SU-DHL-6 (cell line): ENCODE data around the gene FGF22.

Source experiments
- H2AFZ ChIP-seq: fragments of 200-600 bp; sonication (generic); 2 replicates; pipeline ENCODE4 v1.6.1; 2014; ENCODE audit warnings: low read depth, mild to moderate bottlenecking, moderate library complexity, mixed read lengths, antibody characterized with exemption, low read length; ENCODE audit not compliant: severe bottlenecking
- H3F3A ChIP-seq: fragments of 200-600 bp; shearing (Covaris generic); 2 replicates; pipeline ENCODE4 v1.6.0; 2016; ENCODE audit warnings: antibody characterized with exemption, mild to moderate bottlenecking; ENCODE audit not compliant: insufficient read depth
- H3K27ac ChIP-seq: fragments of 200-600 bp; sonication (generic); 2 replicates; pipeline ENCODE4 v1.5.1; 2016; ENCODE audit warnings: low read depth, mild to moderate bottlenecking, low read length, moderate library complexity, mixed read lengths
- H3K27me3 ChIP-seq: fragments of 200-600 bp; sonication (generic), shearing (Covaris generic); 2 replicates; pipeline ENCODE4 v1.6.0; 2014; ENCODE audit warnings: mild to moderate bottlenecking, low read length
- H3K36me3 ChIP-seq: fragments of 200-600 bp; sonication (generic); 2 replicates; pipeline ENCODE4 v1.6.1; 2014; ENCODE audit warnings: mild to moderate bottlenecking, low read length, mixed read lengths
- H3K4me2 ChIP-seq: fragments of 300-600, 200-600 bp; shearing (Covaris generic), sonication (generic); 2 replicates; pipeline ENCODE4 v1.6.0; 2014; ENCODE audit warnings: low read length, low read depth, mild to moderate bottlenecking; ENCODE audit not compliant: poor library complexity, severe bottlenecking
- H3K4me3 ChIP-seq: fragments of 200-600 bp; sonication (generic); 2 replicates; pipeline ENCODE4 v1.5.1; 2014; ENCODE audit warnings: antibody characterized with exemption, low read length, mild to moderate bottlenecking, mixed read lengths; ENCODE audit not compliant: insufficient read depth, poor library complexity, severe bottlenecking
- H3K79me2 ChIP-seq: fragments of 200-600 bp; sonication (generic); 2 replicates; pipeline ENCODE4 v1.6.1; 2014; ENCODE audit warnings: mild to moderate bottlenecking, low read length, moderate library complexity; ENCODE audit not compliant: insufficient read depth
- H3K9ac ChIP-seq: fragments of 200-600 bp; sonication (generic); 2 replicates; pipeline ENCODE4 v1.7.0; 2014; ENCODE audit warnings: mild to moderate bottlenecking, low read length
- H3K9me2 ChIP-seq: fragments of 200-600 bp; sonication (generic); replicated peaks from 2 replicates; pipeline ENCODE4 v1.6.1; 2014; ENCODE audit warnings: low read length; ENCODE audit not compliant: insufficient read depth
- H3K9me3 ChIP-seq: fragments of 200-600 bp; sonication (generic); 2 replicates; pipeline ENCODE4 v1.6.1; 2014; ENCODE audit warnings: low read length, mixed read lengths; ENCODE audit not compliant: insufficient read depth
- H4K20me1 ChIP-seq: fragments of 200-600 bp; sonication (generic); 2 replicates; pipeline ENCODE4 v1.6.1; 2014; ENCODE audit warnings: low read depth, mild to moderate bottlenecking, antibody characterized with exemption, low read length, moderate library complexity, mixed read lengths
- EZH2phosphoT487 ChIP-seq: fragments of 200-600 bp; sonication (generic), shearing (Covaris generic); conservative IDR thresholded peaks from 2 replicates; pipeline ENCODE4 v1.6.1; 2018; ENCODE audit warnings: mild to moderate bottlenecking, antibody characterized with exemption, low read length, moderate library complexity, mixed read lengths
- TF ChIP-seq, protein P1 (sequence below): fragments of 200-600 bp; sonication (generic); IDR thresholded peaks from one replicate; pipeline ENCODE4 v1.5.1; 2017; ENCODE audit warnings: antibody characterized with exemption, mild to moderate bottlenecking, low read length, moderate library complexity; ENCODE audit not compliant: insufficient read depth, poor library complexity, severe bottlenecking

Gene FGF22

DNA sequence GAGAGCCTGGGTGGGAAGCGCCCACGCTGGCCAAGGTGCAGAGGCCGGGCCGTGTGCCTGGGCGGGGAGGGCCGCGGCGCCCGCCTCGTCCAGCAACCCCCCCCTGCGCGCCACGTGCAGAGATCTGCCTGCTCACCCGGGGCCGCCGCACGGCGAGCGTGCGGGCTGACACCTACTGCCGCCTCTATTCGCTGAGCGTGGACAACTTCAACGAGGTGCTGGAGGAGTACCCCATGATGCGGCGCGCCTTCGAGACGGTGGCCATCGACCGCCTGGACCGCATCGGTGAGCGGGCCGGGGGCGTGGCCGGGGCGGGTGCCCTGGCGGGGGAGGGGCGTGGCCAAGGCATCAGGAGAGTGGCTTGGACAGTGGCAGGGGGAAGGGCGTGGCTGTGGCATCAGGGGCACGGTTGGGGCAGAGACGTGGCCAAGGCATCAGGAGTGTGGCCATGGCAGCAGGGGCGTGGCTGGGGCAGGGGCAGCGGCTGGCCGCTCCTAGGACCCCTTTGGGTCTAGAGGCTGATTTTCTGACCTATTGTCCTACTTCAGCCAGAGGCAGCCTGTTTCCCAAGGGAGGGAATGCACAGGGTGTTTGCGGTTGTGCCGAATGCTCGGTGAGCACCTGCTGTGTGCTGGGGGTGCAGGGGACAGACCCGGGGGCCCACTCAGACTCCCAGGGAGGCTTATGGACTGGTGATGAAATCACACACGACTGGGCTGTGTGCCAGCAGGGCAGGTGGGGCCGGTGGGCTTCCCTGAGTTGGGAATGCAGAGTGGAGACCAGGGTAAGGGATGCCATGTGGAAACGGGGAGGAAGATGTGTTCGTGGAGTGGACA, 25.7 kb upstream of the FGF22 start:
- Histone ChIP-seq H3K9me2 (no peaks in the 10 kb centered on the region), H3F3A (no peaks in the 10 kb centered on the region), H2AFZ (no peak overlapping the region), H3K4me2 (no peak overlapping the region), H3K9me3 (no peaks in the 10 kb centered on the region), H3K36me3 (no peaks in the 10 kb centered on the region), H3K9ac (no peak overlapping the region), H4K20me1 (no peaks in the 10 kb centered on the region), H3K27ac (no peak overlapping the region), H3K79me2 (no peaks in the 10 kb centered on the region), H3K27me3 (no peaks in the 10 kb centered on the region), H3K4me3 (no peak overlapping the region)
- no peak for TF ChIP-seq EZH2phosphoT487
- TF ChIP-seq, protein P1, sequence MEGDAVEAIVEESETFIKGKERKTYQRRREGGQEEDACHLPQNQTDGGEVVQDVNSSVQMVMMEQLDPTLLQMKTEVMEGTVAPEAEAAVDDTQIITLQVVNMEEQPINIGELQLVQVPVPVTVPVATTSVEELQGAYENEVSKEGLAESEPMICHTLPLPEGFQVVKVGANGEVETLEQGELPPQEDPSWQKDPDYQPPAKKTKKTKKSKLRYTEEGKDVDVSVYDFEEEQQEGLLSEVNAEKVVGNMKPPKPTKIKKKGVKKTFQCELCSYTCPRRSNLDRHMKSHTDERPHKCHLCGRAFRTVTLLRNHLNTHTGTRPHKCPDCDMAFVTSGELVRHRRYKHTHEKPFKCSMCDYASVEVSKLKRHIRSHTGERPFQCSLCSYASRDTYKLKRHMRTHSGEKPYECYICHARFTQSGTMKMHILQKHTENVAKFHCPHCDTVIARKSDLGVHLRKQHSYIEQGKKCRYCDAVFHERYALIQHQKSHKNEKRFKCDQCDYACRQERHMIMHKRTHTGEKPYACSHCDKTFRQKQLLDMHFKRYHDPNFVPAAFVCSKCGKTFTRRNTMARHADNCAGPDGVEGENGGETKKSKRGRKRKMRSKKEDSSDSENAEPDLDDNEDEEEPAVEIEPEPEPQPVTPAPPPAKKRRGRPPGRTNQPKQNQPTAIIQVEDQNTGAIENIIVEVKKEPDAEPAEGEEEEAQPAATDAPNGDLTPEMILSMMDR, result no peak

DNA sequence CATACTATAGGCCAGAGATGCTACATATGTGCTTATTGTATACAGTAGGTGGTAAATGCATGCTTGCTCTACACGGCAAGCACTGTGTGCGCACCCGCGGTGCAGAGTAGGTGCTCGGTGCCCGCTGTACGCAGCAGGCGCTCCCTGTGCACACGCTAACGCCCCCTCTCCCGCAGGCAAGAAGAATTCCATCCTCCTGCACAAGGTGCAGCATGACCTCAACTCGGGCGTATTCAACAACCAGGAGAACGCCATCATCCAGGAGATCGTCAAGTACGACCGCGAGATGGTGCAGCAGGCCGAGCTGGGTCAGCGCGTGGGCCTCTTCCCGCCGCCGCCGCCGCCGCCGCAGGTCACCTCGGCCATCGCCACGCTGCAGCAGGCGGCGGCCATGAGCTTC, 24.1 kb upstream of the FGF22 start:
- Histone ChIP-seq H2AFZ (no peak overlapping the region), H3K4me2 (no peak overlapping the region), H3K4me3 (no peak overlapping the region), H3K27ac (no peak overlapping the region), H3K27me3 (no peaks in the 10 kb centered on the region), H3K79me2 (no peaks in the 10 kb centered on the region), H3K9me2 (no peaks in the 10 kb centered on the region), H3F3A (no peaks in the 10 kb centered on the region), H4K20me1 (no peaks in the 10 kb centered on the region), H3K9ac (no peak overlapping the region), H3K36me3 (no peaks in the 10 kb centered on the region), H3K9me3 (no peaks in the 10 kb centered on the region)
- TF ChIP-seq EZH2phosphoT487, result no peak
- TF ChIP-seq, protein P1, result no peak

DNA sequence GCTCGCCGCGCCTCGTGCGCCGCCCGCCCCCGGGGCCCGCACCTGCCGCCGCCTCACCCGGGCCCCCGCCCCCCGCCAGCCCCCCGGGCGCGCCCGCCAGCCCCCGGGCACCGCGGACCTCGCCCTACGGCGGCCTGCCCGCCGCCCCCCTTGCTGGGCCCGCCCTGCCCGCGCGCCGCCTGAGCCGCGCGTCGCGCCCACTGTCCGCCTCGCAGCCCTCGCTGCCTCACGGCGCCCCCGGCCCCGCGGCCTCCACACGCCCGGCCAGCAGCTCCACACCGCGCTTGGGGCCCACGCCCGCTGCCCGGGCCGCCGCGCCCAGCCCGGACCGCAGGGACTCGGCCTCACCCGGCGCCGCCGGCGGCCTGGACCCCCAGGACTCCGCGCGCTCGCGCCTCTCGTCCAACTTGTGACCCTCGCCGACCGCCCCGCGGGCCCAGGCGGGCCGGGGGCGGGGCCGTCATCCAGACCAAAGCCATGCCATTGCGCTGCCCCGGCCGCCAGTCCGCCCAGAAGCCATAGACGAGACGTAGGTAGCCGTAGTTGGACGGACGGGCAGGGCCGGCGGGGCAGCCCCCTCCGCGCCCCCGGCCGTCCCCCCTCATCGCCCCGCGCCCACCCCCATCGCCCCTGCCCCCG, 23.5 kb upstream of the FGF22 start:
- no peaks in the 10 kb centered on the region for H3K9me2 ChIP-seq
- no peaks in the 10 kb centered on the region for H4K20me1 ChIP-seq
- no peaks in the 10 kb centered on the region for H3K79me2 ChIP-seq
- H3K9ac ChIP-seq, result no peak overlapping the region
- no peaks in the 10 kb centered on the region for H3K27me3 ChIP-seq
- no peak overlapping the region for H3K4me2 ChIP-seq
- TF ChIP-seq, protein P1, result no peak
- no peak for TF ChIP-seq EZH2phosphoT487
- H3K36me3 ChIP-seq, result no peaks in the 10 kb centered on the region
- H2AFZ ChIP-seq, result no peak overlapping the region
- no peaks in the 10 kb centered on the region for H3K9me3 ChIP-seq
- no peak overlapping the region for H3K4me3 ChIP-seq
- no peaks in the 10 kb centered on the region for H3F3A ChIP-seq
- H3K27ac ChIP-seq, result no peak overlapping the region
